Testis (tissue), 3 donors: ENCODE data around the gene ZNF273. TPM values are rescaled to one million over a fixed set of nuclear protein-coding genes. Genes with fewer than 3 reads are reported as not detected.

ENCODE experiments used
- DNase-seq: peaks from one replicate; pipeline ENCODE4 v3.0.0-alpha.2; 2019
- H3K27ac ChIP-seq, 2 donors: fragments of 200-600 bp; sonication (generic); one replicate each; pipeline ENCODE4 v1.5.1; 2019
- H3K27me3 ChIP-seq: fragments of 200-600 bp; sonication (generic); one replicate; pipeline ENCODE4 v1.5.1; 2019
- H3K36me3 ChIP-seq: fragments of 200-600 bp; sonication (generic); one replicate; pipeline ENCODE4 v1.5.1; 2017; ENCODE audit warnings: low read depth; ENCODE audit errors: missing control alignments
- H3K4me1 ChIP-seq: fragments of 200-600 bp; sonication (generic); one replicate; pipeline ENCODE4 v1.5.1; 2019
- H3K4me3 ChIP-seq, 2 donors: fragments of 200-600 bp; sonication (generic); one replicate each; pipeline ENCODE4 v1.5.1; 2017 to 2019
- H3K9me3 ChIP-seq: fragments of 200-600 bp; sonication (generic); one replicate; pipeline ENCODE4 v1.5.1; 2017
- CTCF ChIP-seq, 3 experiments: fragments of 450-650 bp in 2 of 3; fragments of 200-600 bp in 1 of 3; sonication (generic) in 1 of 3; IDR thresholded peaks; one replicate each; pipeline ENCODE4 v1.5.1; 2016 to 2019; ENCODE audit warnings: antibody characterized with exemption in 3 of 3, mild to moderate bottlenecking in 2 of 3, moderate library complexity in 1 of 3
- POLR2A ChIP-seq: fragments of 450-650 bp; IDR thresholded peaks from one replicate; pipeline ENCODE4 v1.6.1; 2017; ENCODE audit warnings: antibody characterized with exemption, mild to moderate bottlenecking, moderate library complexity
- WGBS, 2 donors: methylation state at CpG; one replicate each; pipeline ENCODE4 v1.1.5; 2018; 5-methylcytosine and 5-hydroxymethylcytosine counted together
- intact Hi-C: fragments of 100-400 bp; cut with DNase I; formaldehyde crosslinking; loops from one replicate; pipeline ENCODE4 v1.15.1; 2023; ENCODE audit warnings: low total_unique reads
- polyA plus RNA-seq: library from polyadenylated mRNA; stranded (reverse); fragments of 350-450 nt; fragmentation: Illumina TruSeq; extraction: RNeasy Lipid Tissue Mini Kit (QIAGEN cat#74804); gene quantifications from one replicate; pipeline ENCODE4 v1.2.3, GENCODE V29; 2014; ENCODE audit warnings: low read depth, low replicate concordance; ENCODE audit not compliant: insufficient read depth
- total RNA-seq, 2 donors: library from RNA; depleted of rRNA; stranded (reverse); fragments of >200 nt; gene quantifications; one replicate each; pipeline ENCODE4 v1.2.3, GENCODE V29; 2016

The ZNF273 gene
- total and polyA plus RNA-seq, 3 donors from 2014 or later: 10.6 to 36.0 (median 13.6) TPM

- Histone ChIP-seq H3K27ac (no peak overlapping the region), H3K4me1 (no peaks in the 10 kb centered on the region), H3K4me3 (no peak overlapping the region), H3K9me3 (no peaks in the 10 kb centered on the region), H3K36me3 (no peaks in the 10 kb centered on the region), H3K27me3 (no peaks in the 10 kb centered on the region)
- intact Hi-C loops: no loop called here
- TF ChIP-seq POLR2A (no peak), CTCF (IDR thresholded peaks at IDR 0.05) (no peak)
- WGBS, 2 donors: 100% methylated on average over 1 to 2 of the region's 3 CpGs
- no peak for DNase-seq
Observed at GRCh38 chr7:64959072-64959747, 56.1 kb downstream of the ZNF273 start.

- H3K4me3 ChIP-seq: no peak overlapping the region
- intact Hi-C loops: no loop called here
- H3K4me1 ChIP-seq: no peaks in the 10 kb centered on the region
- no peaks in the 10 kb centered on the region for H3K27me3 ChIP-seq
- no peaks in the 10 kb centered on the region for H3K36me3 ChIP-seq
- no peak overlapping the region for H3K27ac ChIP-seq
- no peaks in the 10 kb centered on the region for H3K9me3 ChIP-seq
- TF ChIP-seq CTCF (IDR thresholded peaks at IDR 0.05) (no peak), POLR2A (no peak)
- DNase-seq: no peak
Observed at GRCh38 chr7:64965594-64965993, 62.5 kb downstream of the ZNF273 start.

- H3K4me3 ChIP-seq: no peak overlapping the region
- H3K4me1 ChIP-seq: no peaks in the 10 kb centered on the region
- H3K27ac ChIP-seq: no peak overlapping the region
- no peak for DNase-seq
- TF ChIP-seq CTCF (IDR thresholded peaks at IDR 0.05): no peak
- 93 to 96% methylated on average over 5 of the region's 5 CpGs for WGBS, 2 donors
- H3K9me3 ChIP-seq: no peaks in the 10 kb centered on the region
- H3K36me3 ChIP-seq: no peaks in the 10 kb centered on the region
- H3K27me3 ChIP-seq: no peaks in the 10 kb centered on the region
- intact Hi-C loops: no loop called here
Observed at GRCh38 chr7:64978497-64979203, 75.6 kb downstream of the ZNF273 start.

Other genes starting within 250 kb of the ZNF273 start
- gene ZNF107, start 237.1 kb upstream of the ZNF273 start, total RNA-seq: 1 to 10 TPM; 5.6 to 9.4 TPM
- gene ZNF107, start 237.1 kb upstream of the ZNF273 start, polyA plus RNA-seq: 2.4 TPM
- gene ZNF138, start 108.8 kb upstream of the ZNF273 start, total RNA-seq: 10 to 100 TPM; 13.1 to 19.1 TPM
- gene ZNF138, start 108.8 kb upstream of the ZNF273 start, polyA plus RNA-seq: 3.9 TPM
- 10 to 100 TPM; 43.5 to 45.7 TPM for gene ZNF117, start 87.8 kb downstream of the ZNF273 start, total RNA-seq
- gene ZNF117, start 87.8 kb downstream of the ZNF273 start, polyA plus RNA-seq: 5.8 TPM
- gene ERV3-1, start 103.4 kb downstream of the ZNF273 start, total RNA-seq: 10 to 100 TPM; 75.7 to 92.4 TPM
- gene ERV3-1, start 103.4 kb downstream of the ZNF273 start, polyA plus RNA-seq: 14.8 TPM